ENCODE results near the gene SLC13A4.

- no peak for TF ChIP-seq CTCF (IDR thresholded peaks at IDR 0.05)
- no peak for TF ChIP-seq POLR2A (IDR thresholded peaks at IDR 0.05)
These were observed 47.2 kb upstream of the SLC13A4 start for GRCh38 chr7:135775230-135775629.

Measured in uterus (tissue), 2 donors.